B cell (primary cell): Measurements from ENCODE around the gene NIBAN1. TPM values are rescaled to one million over a fixed set of nuclear protein-coding genes. Genes with fewer than 3 reads are reported as not detected.

Experiments
- ATAC-seq: fragments of 200-7000 bp; cut with Tn5 transposase; one replicate; pipeline ENCODE4 v1.10.0; 2021; ENCODE audit warnings: low read depth, mild to moderate bottlenecking, moderate number of reproducible peaks, moderate library complexity
- CTCF ChIA-PET: fragments of 350-600 bp; sonication (Branson Sonifier 250); formaldehyde crosslinking; loops from one replicate; lab custom pipeline; 2021; ENCODE audit warnings: antibody characterized with exemption, inconsistent platforms; lab: Charles Lee
- POLR2A ChIA-PET: fragments of 350-600 bp; sonication (Branson Sonifier 250); formaldehyde crosslinking; loops from one replicate; lab custom pipeline; 2021; ENCODE audit warnings: antibody characterized with exemption; lab: Charles Lee
- DNase-seq: peaks from one replicate; pipeline ENCODE4 v3.0.0; 2013
- H2AFZ ChIP-seq: 2 replicates; pipeline ENCODE4 v1.6.1; 2012; ENCODE audit warnings: mild to moderate bottlenecking, low read depth, low read length; ENCODE audit not compliant: insufficient read depth, poor library complexity, severe bottlenecking
- H3K27ac ChIP-seq, 2 donors: 1 replicate in 1 of 2; 2 replicates in 1 of 2; pipeline ENCODE4 v1.5.1; 2012 to 2013; ENCODE audit warnings: low read length in 2 of 2, mild to moderate bottlenecking in 2 of 2, moderate library complexity in 1 of 2
- H3K27me3 ChIP-seq, 4 experiments: fragments of 200-600 bp in 1 of 4; sonication (generic) in 1 of 4; replicated peaks in 1 of 4; 1 replicate in 2 of 4; 2 replicates in 2 of 4; pipeline versions ENCODE4 v1.6.1 to v1.7.0; 2013 to 2016; ENCODE audit warnings: low read length in 3 of 4, mild to moderate bottlenecking in 2 of 4, mixed read lengths in 1 of 4, moderate library complexity in 1 of 4; ENCODE audit not compliant: insufficient read depth in 4 of 4, control insufficient read depth in 3 of 4; ENCODE audit errors: control extremely low read depth in 1 of 4
- H3K36me3 ChIP-seq, 2 experiments: replicated peaks in 1 of 2; 1 replicate in 1 of 2; 2 replicates in 1 of 2; pipeline versions ENCODE4 v1.6.1 to v1.7.1; 2013; ENCODE audit warnings: low read length in 1 of 2; ENCODE audit not compliant: insufficient read depth in 2 of 2, control insufficient read depth in 1 of 2; ENCODE audit errors: control extremely low read depth in 1 of 2, extremely low read depth in 1 of 2
- H3K4me1 ChIP-seq, 2 donors: fragments of 200-600 bp in 1 of 2; sonication (generic) in 1 of 2; 1 replicate in 1 of 2; 2 replicates in 1 of 2; pipeline versions ENCODE4 v1.5.1 to v1.6.1; 2013 to 2017; ENCODE audit warnings: low read length in 2 of 2; ENCODE audit not compliant: control insufficient read depth in 2 of 2, insufficient read depth in 2 of 2
- H3K4me2 ChIP-seq: replicated peaks from 2 replicates; pipeline ENCODE3; 2012; ENCODE audit warnings: mild to moderate bottlenecking, low read depth, low read length; ENCODE audit not compliant: poor library complexity, severe bottlenecking
- H3K4me3 ChIP-seq, 5 experiments: fragments of 200-600 bp in 1 of 5; sonication (generic) in 1 of 5; 1 replicate in 3 of 5; 2 replicates in 2 of 5; pipeline versions ENCODE4 v1.5.1 to v1.7.0; 2011 to 2016; ENCODE audit warnings: low read length in 4 of 5, mild to moderate bottlenecking in 4 of 5, low read depth in 2 of 5, control low read depth in 1 of 5, moderate library complexity in 1 of 5; ENCODE audit not compliant: insufficient read depth in 1 of 5; ENCODE audit errors: control extremely low read depth in 1 of 5, extremely low read depth in 1 of 5
- H3K79me2 ChIP-seq: fragments of 200-600 bp; sonication (generic); one replicate; pipeline ENCODE4 v1.6.0; 2016; ENCODE audit warnings: low read length; ENCODE audit not compliant: control insufficient read depth, insufficient read depth
- H3K9ac ChIP-seq: fragments of 200-600 bp; sonication (generic); 2 replicates; pipeline ENCODE4 v1.6.1; 2017; ENCODE audit warnings: mild to moderate bottlenecking, low read length, moderate library complexity
- H3K9me3 ChIP-seq, 3 donors: one replicate each; pipeline versions ENCODE4 v1.6.1 to v1.7.1; 2013; ENCODE audit warnings: low read length in 2 of 3; ENCODE audit not compliant: control insufficient read depth in 2 of 3, insufficient read depth in 1 of 3; ENCODE audit errors: control extremely low read depth in 1 of 3
- H4K20me1 ChIP-seq: 2 replicates; pipeline ENCODE4 v1.6.0; 2012; ENCODE audit warnings: mild to moderate bottlenecking, low read length; ENCODE audit not compliant: insufficient read depth, control insufficient read depth, poor library complexity, severe bottlenecking
- H3K27ac Mint-ChIP-seq: one replicate; pipeline ENCODE4 v1.8.0; 2021; ENCODE audit warnings: mixed read lengths
- H3K27me3 Mint-ChIP-seq: one replicate; pipeline ENCODE4 v1.8.0; 2021; ENCODE audit warnings: mixed read lengths
- H3K4me1 Mint-ChIP-seq: one replicate; pipeline ENCODE4 v1.8.0; 2021; ENCODE audit warnings: mixed read lengths
- H3K4me3 Mint-ChIP-seq: one replicate; pipeline ENCODE4 v1.8.0; 2021; ENCODE audit warnings: mixed read lengths
- H3K9me3 Mint-ChIP-seq: one replicate; pipeline ENCODE4 v1.8.0; 2022; ENCODE audit warnings: mixed read lengths; ENCODE audit not compliant: insufficient read depth
- CTCF ChIP-seq: fragments of 200-600 bp; IDR thresholded peaks from one replicate; pipeline ENCODE4 v1.8.0; 2022; ENCODE audit warnings: antibody characterized with exemption, mild to moderate bottlenecking
- EZH2 ChIP-seq: IDR thresholded peaks from 2 replicates; pipeline ENCODE4 v1.6.1; 2012; ENCODE audit warnings: borderline replicate concordance, low read depth, mild to moderate bottlenecking, moderate library complexity, low read length; ENCODE audit not compliant: insufficient read depth, poor library complexity, severe bottlenecking
- WGBS: methylation state at CpG from one replicate; pipeline ENCODE4 v1.1.5; 2013; ENCODE audit warnings: missing lambda C conversion rate; ENCODE audit not compliant: insufficient coverage; 5-methylcytosine and 5-hydroxymethylcytosine counted together
- intact Hi-C: fragments of 100-400 bp; cut with micrococcal nuclease; formaldehyde crosslinking; loops from one replicate; pipeline ENCODE4 v1.10.0; 2022
- polyA plus RNA-seq: library from polyadenylated mRNA; depleted of rRNA; stranded (reverse); fragments of >200 nt; gene quantifications from 2 replicates; pipeline ENCODE4 v1.2.3, GENCODE V29; 2012
- total RNA-seq, 2 donors: library from RNA; stranded (reverse); fragments of 120-200 nt in 1 of 2; gene quantifications; 1 replicate in 1 of 2; 2 replicates in 1 of 2; pipeline versions ENCODE4 v1.2.3 to v1.2.4, GENCODE V29; 2013 to 2022

NIBAN1 gene
- total and polyA plus RNA-seq, 2 donors (not counting 1 experiment from before 2014, with no cell fraction given): 1.2 to 13.2 TPM

GRCh38 chr1:184982002-184982954 lies 8.0 kb upstream of the NIBAN1 start:
- Histone ChIP-seq H2AFZ (peak overlapping the region; percentile 18), H3K4me2 (no peak overlapping the region)
- no peak overlapping the region for H3K27ac Mint-ChIP-seq

More at GRCh38 chr1:184982002-184982954, 8.0 kb upstream of the NIBAN1 start:
- no peak overlapping the region for H3K4me3 Mint-ChIP-seq
- no peaks in the 10 kb centered on the region for H3K9me3 Mint-ChIP-seq
- H3K4me1 ChIP-seq: peaks cover 0 to 3% of the 10 kb centered on the region in 2 donors
- H3K79me2 ChIP-seq: no peaks in the 10 kb centered on the region
- CTCF ChIA-PET: interaction anchor here (0.6 to 5.0 kb wide), 19 partner anchors 10 to 698 kb away, joined by 3 to 188 read pairs (median 6); partner anchors contain the start of gene EDEM3
- POLR2A ChIA-PET: no interaction called here
- H4K20me1 ChIP-seq: no peaks in the 10 kb centered on the region
- intact Hi-C loops: loop anchor here (1.0 to 5.0 kb wide), 3 partner anchors 177 to 710 kb away; no protein-coding TSS in a partner anchor
- H3K36me3 ChIP-seq: no peaks in the 10 kb centered on the region
- WGBS: 52% methylated on average over 8 of the region's 14 CpGs
- H3K27me3 Mint-ChIP-seq: peaks cover 11% of the 10 kb centered on the region
- no peaks in the 10 kb centered on the region for H3K27me3 ChIP-seq
- no peak overlapping the region for H3K9ac ChIP-seq
- no peaks in the 10 kb centered on the region for H3K9me3 ChIP-seq
- ATAC-seq: peak; percentile 98
- peak; percentile 93 for TF ChIP-seq CTCF
- TF ChIP-seq EZH2: no peak
- H3K4me1 Mint-ChIP-seq: peaks cover 2% of the 10 kb centered on the region
- DNase-seq: peak; percentile 80
- H3K27ac ChIP-seq: no peak overlapping the region
- H3K4me3 ChIP-seq: no peak overlapping the region
